Measurements from ENCODE around the gene PTPN6.
"Not testable (repeated sequence)": the region's sequence is repeated elsewhere in the genome, so short reads cannot be mapped to it uniquely, and the experiment has no call there.

PTPN6 gene

GRCh38 chr12:6950811-6951540 is at the start of gene PTPN6:
Gene PTPN6, plus strand, starts transcription at chr12:6951356. Its CDS starts 157 bp downstream, at chr12:6951513.
- no peak for DNase-seq

GRCh38 chr12:6902448-6902847 is 48.7 kb upstream of the PTPN6 start:
- DNase-seq = no peak

GRCh38 chr12:6903722-6904121 is 47.4 kb upstream of the PTPN6 start:
- no peak for DNase-seq

- peak; percentile 95 for DNase-seq
Measured at GRCh38 chr12:6904280-6905276, 46.6 kb upstream of the PTPN6 start, which contains the start of gene LRRC23. Gene LRRC23, plus strand, starts transcription at chr12:6904822. Its CDS starts 812 bp downstream, at chr12:6905634.

GRCh38 chr12:6905414-6906040 is 45.6 kb upstream of the PTPN6 start:
- no peak for DNase-seq

- DNase-seq = not testable (repeated sequence)
Measured at GRCh38 chr12:6908141-6908540, 43.0 kb upstream of the PTPN6 start.

- DNase-seq = no peak
Measured at GRCh38 chr12:6909421-6910145, 41.6 kb upstream of the PTPN6 start.

GRCh38 chr12:6912164-6912935 is 38.8 kb upstream of the PTPN6 start:
- no peak for DNase-seq

GRCh38 chr12:6914246-6914946 is 36.8 kb upstream of the PTPN6 start, which contains the start of gene ENO2:
Gene ENO2, plus strand, starts transcription at chr12:6914580. Its CDS starts 1,253 bp downstream, at chr12:6915833.
- DNase-seq = peak; percentile 71

- no peak for DNase-seq
Measured at GRCh38 chr12:6914947-6915788, 36.0 kb upstream of the PTPN6 start.

GRCh38 chr12:6915789-6916285 is 35.3 kb upstream of the PTPN6 start:
- DNase-seq = no peak

GRCh38 chr12:6916426-6917200 is 34.5 kb upstream of the PTPN6 start:
- no peak for DNase-seq

- peak; percentile 53 for DNase-seq
Measured at GRCh38 chr12:6917491-6918231, 33.5 kb upstream of the PTPN6 start.

GRCh38 chr12:6919588-6919987 is 31.6 kb upstream of the PTPN6 start:
- DNase-seq = no peak

- DNase-seq = no peak
Measured at GRCh38 chr12:6921539-6921938, 29.6 kb upstream of the PTPN6 start.

- DNase-seq = no peak
Measured at GRCh38 chr12:6921996-6922946, 28.9 kb upstream of the PTPN6 start.
